Measurements from ENCODE around the gene GAN. TPM values are rescaled to one million over a fixed set of nuclear protein-coding genes. Genes with fewer than 3 reads are reported as not detected.
"Not testable (repeated sequence)": the region's sequence is repeated elsewhere in the genome, so short reads cannot be mapped to it uniquely, and the experiment has no call there.

The GAN gene
- total RNA-seq, 1 donor from 2014 or later, result 6.8 TPM

DNA sequence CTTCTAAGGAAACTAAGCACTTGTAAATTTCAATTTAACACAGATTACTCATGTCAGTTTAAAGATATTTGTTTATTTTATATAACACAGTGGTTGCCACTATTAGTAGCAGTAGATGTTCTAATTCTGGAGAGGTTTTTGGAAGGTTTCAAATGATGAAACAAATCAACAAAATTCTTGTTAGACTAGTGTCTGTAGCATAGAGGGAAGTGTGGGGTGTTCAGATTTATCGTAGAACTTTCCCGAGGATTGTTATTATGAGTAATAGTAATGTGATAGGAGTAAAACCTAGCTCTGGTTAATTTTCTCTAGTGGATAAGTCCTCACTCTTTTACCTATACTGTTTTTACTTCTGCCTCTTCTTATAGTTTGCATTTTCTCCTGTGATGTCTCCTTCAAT, 6.3 kb downstream of the GAN start:
- Histone ChIP-seq H3K36me3 (ENCODE audit: control insufficient read depth in 3 of 3, insufficient read depth in 3 of 3, low read length in 3 of 3) (no peaks in the 10 kb centered on the region), H3K9me3 (ENCODE audit: control insufficient read depth in 3 of 3, low read length in 3 of 3) (no peaks in the 10 kb centered on the region), H3K27ac (ENCODE audit: low read depth, low read length) (no peak overlapping the region), H3K27me3 (ENCODE audit: control insufficient read depth in 3 of 3, insufficient read depth in 3 of 3, low read length in 3 of 3) (no peaks in the 10 kb centered on the region), H3K4me3 (ENCODE audit: low read length in 3 of 3) (no peak overlapping the region), H3K9ac (ENCODE audit: low read depth in 1 of 3, low read length in 3 of 3) (no peak overlapping the region), H3K4me1 (ENCODE audit: control insufficient read depth in 3 of 3, insufficient read depth in 3 of 3, low read length in 3 of 3) (peaks cover 0 to 11% (median 10%) of the 10 kb centered on the region in 3 donors)

DNA sequence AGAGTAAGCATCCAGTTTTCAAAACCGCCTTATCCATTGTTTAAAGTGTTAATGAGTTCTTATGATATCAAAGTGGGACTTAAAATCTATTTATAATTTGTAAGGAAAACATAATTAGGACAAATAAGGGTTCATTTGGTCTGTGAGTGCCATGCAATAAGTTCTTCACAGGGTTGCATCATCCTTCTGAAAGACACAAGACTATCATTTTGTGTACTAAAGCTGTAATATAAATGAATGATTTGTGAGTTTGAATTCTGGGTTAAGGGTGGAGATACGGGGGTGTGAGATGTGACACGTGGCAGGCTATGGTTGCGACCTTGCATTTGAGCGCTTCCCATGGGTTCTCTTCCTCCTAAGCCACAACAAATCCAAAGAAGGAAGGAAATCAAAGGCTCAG, 6.8 kb downstream of the GAN start:
- Histone ChIP-seq H3K27me3 (ENCODE audit: control insufficient read depth in 3 of 3, insufficient read depth in 3 of 3, low read length in 3 of 3) (no peaks in the 10 kb centered on the region), H3K4me1 (ENCODE audit: control insufficient read depth in 3 of 3, insufficient read depth in 3 of 3, low read length in 3 of 3) (peaks cover 0 to 10% (median 8%) of the 10 kb centered on the region in 3 donors), H3K36me3 (ENCODE audit: control insufficient read depth in 3 of 3, insufficient read depth in 3 of 3, low read length in 3 of 3) (no peaks in the 10 kb centered on the region), H3K27ac (ENCODE audit: low read depth, low read length) (no peak overlapping the region), H3K9me3 (ENCODE audit: control insufficient read depth in 3 of 3, low read length in 3 of 3) (no peaks in the 10 kb centered on the region), H3K4me3 (ENCODE audit: low read length in 3 of 3) (no peak overlapping the region), H3K9ac (ENCODE audit: low read depth in 1 of 3, low read length in 3 of 3) (no peak overlapping the region)

DNA sequence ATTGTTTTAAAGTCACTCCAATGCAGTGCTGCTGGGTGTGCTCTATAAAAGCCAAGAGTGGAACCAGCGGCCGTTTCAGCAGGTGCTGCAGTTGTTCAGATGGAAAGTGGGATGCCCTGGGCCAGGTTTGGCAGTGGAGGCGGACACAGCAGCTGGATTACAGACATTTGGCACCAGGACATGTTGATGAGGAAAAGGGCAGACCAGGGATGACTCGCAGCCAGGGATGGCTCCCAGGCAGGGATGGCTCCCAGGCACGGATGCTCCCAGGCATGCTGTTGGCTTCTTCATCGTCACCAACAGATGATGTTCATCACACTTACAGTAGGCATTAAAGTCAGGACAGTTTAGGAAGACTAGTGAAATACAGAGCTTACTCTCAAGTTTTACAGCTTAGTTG, 10.0 kb downstream of the GAN start:
- Histone ChIP-seq H3K4me3 (ENCODE audit: low read length in 3 of 3) (no peak overlapping the region), H3K4me1 (ENCODE audit: control insufficient read depth in 3 of 3, insufficient read depth in 3 of 3, low read length in 3 of 3) (peaks cover 0 to 3% (median 0%) of the 10 kb centered on the region in 3 donors), H3K27me3 (ENCODE audit: control insufficient read depth in 3 of 3, insufficient read depth in 3 of 3, low read length in 3 of 3) (no peaks in the 10 kb centered on the region), H3K27ac (ENCODE audit: low read depth, low read length) (no peak overlapping the region), H3K9me3 (ENCODE audit: control insufficient read depth in 3 of 3, low read length in 3 of 3) (no peaks in the 10 kb centered on the region), H3K36me3 (ENCODE audit: control insufficient read depth in 3 of 3, insufficient read depth in 3 of 3, low read length in 3 of 3) (no peaks in the 10 kb centered on the region), H3K9ac (ENCODE audit: low read depth in 1 of 3, low read length in 3 of 3) (no peak overlapping the region)

DNA sequence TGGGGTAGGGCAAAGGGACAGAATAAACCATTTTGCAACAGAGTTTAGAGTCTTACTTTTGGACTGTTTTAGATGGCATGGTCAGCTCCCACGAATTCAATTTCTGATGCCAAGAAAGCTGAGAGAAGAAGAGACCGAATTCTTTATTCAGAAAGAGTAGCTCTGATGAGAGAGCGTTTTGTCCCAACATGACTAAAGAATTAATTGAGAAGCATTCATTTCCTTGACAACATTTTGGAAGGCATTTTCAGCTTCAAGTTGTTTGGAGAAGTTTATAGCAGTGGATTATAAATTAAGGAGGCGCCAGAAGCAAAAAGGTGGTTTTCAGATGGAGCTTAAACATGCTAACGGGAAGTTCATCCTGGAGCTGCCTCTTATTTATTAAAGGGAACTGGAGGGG, 12.2 kb downstream of the GAN start:
- Histone ChIP-seq H3K27ac (ENCODE audit: low read depth, low read length) (no peak overlapping the region), H3K9me3 (ENCODE audit: control insufficient read depth in 3 of 3, low read length in 3 of 3) (no peaks in the 10 kb centered on the region), H3K4me3 (ENCODE audit: low read length in 3 of 3) (no peak overlapping the region), H3K4me1 (ENCODE audit: control insufficient read depth in 3 of 3, insufficient read depth in 3 of 3, low read length in 3 of 3) (no peaks in the 10 kb centered on the region), H3K9ac (ENCODE audit: low read depth in 1 of 3, low read length in 3 of 3) (no peak overlapping the region), H3K36me3 (ENCODE audit: control insufficient read depth in 3 of 3, insufficient read depth in 3 of 3, low read length in 3 of 3) (no peaks in the 10 kb centered on the region), H3K27me3 (ENCODE audit: control insufficient read depth in 3 of 3, insufficient read depth in 3 of 3, low read length in 3 of 3) (no peaks in the 10 kb centered on the region)

DNA sequence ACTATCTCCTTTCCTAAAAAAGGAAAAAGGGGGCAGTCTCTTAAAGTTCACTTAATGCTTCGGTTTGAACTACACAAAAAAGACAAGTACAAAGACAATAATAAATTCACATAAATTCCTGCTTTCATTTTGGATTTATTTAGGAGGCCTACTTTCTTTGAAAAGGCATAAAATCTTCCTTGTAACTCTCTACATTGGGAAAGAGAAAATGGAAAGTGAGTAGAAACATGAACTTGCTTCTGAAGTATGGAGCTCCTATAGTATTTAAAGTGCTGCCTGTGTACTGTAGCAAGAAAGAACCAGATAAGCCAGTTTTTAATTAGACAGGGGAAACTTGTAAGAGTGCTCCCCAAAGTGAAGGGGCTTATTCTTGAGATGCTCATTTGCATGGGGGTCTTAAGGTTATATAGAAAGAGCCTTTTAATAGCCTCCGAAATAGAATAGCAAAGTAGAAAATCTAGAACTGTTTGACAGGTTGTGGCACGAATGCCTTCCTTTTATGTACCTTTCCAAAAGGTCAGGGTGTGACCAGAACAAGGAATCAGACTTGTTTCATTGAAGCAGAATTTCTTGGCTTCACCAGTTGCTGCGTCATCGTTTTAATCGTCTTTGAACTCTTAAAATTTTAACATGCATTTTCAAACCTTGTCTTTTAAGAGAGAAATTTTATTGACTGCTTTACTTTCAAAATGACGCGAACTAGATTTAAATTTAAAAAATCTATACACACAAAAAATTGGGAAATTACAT, 12.9 kb downstream of the GAN start:
- Histone ChIP-seq H3K27ac (ENCODE audit: low read depth, low read length) (no peak overlapping the region), H3K27me3 (ENCODE audit: control insufficient read depth in 3 of 3, insufficient read depth in 3 of 3, low read length in 3 of 3) (no peaks in the 10 kb centered on the region)

DNA sequence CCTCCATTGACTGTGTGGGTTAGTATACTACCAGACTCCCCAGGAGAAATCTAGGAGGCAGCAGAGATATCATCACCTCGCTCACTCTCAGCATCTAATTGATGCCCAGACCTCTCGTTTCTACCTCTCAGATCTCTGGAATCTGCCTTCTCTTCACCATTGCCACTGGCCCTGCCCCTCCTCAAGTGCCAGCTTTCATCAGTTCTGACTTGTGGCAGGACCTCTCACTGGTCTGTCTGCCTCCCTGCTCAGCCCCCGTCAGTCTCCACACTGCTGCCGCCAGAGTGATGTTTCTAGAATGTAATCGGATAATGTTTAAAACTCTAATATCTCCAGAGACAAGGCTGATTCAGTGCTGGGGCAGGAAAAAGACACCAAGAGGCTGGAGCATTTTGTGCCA, 15.2 kb downstream of the GAN start:
- Histone ChIP-seq H3K27ac (ENCODE audit: low read depth, low read length) (no peak overlapping the region), H3K9ac (ENCODE audit: low read depth in 1 of 3, low read length in 3 of 3) (no peak overlapping the region), H3K4me1 (ENCODE audit: control insufficient read depth in 3 of 3, insufficient read depth in 3 of 3, low read length in 3 of 3) (no peaks in the 10 kb centered on the region), H3K36me3 (ENCODE audit: control insufficient read depth in 3 of 3, insufficient read depth in 3 of 3, low read length in 3 of 3) (peaks cover 0 to 3% (median 0%) of the 10 kb centered on the region in 3 donors), H3K4me3 (ENCODE audit: low read length in 3 of 3) (no peak overlapping the region), H3K9me3 (ENCODE audit: control insufficient read depth in 3 of 3, low read length in 3 of 3) (peaks cover 0 to 2% (median 0%) of the 10 kb centered on the region in 3 donors), H3K27me3 (ENCODE audit: control insufficient read depth in 3 of 3, insufficient read depth in 3 of 3, low read length in 3 of 3) (no peaks in the 10 kb centered on the region)

More for the DNA sequence above, 12.9 kb downstream of the GAN start:
- peaks cover 0 to 3% (median 0%) of the 10 kb centered on the region in 3 donors for H3K36me3 ChIP-seq (ENCODE audit: control insufficient read depth in 3 of 3, insufficient read depth in 3 of 3, low read length in 3 of 3)
- H3K4me1 ChIP-seq (ENCODE audit: control insufficient read depth in 3 of 3, insufficient read depth in 3 of 3, low read length in 3 of 3), result no peaks in the 10 kb centered on the region
- H3K9ac ChIP-seq (ENCODE audit: low read depth in 1 of 3, low read length in 3 of 3), result no peak overlapping the region
- H3K4me3 ChIP-seq (ENCODE audit: low read length in 3 of 3), result no peak overlapping the region
- H3K9me3 ChIP-seq (ENCODE audit: control insufficient read depth in 3 of 3, low read length in 3 of 3), result peaks cover 0 to 2% (median 0%) of the 10 kb centered on the region in 3 donors

DNA sequence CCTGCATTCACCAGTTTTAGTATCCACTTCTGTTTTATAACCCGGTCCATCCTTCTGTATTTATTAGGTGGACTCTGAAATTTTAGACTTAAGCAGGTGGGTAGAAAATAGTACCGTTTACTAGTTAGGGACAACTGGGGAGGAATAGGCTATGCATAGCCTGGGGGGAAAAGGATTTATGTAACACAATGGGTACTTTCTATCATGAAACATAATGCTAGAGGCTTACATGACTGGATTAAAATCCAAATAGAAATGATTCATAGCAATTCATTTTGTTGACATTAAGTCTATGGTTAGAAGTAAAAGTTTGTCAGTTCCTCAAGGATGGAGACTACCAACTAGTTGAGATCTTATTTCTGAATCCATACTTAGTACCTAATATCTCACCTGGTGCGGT, 18.6 kb downstream of the GAN start:
- Histone ChIP-seq H3K27ac (ENCODE audit: low read depth, low read length) (no peak overlapping the region), H3K4me3 (ENCODE audit: low read length in 3 of 3) (no peak overlapping the region), H3K36me3 (ENCODE audit: control insufficient read depth in 3 of 3, insufficient read depth in 3 of 3, low read length in 3 of 3) (peaks cover 0 to 3% (median 0%) of the 10 kb centered on the region in 3 donors), H3K9ac (ENCODE audit: low read depth in 1 of 3, low read length in 3 of 3) (no peak overlapping the region), H3K9me3 (ENCODE audit: control insufficient read depth in 3 of 3, low read length in 3 of 3) (peaks cover 0 to 2% (median 0%) of the 10 kb centered on the region in 3 donors), H3K4me1 (ENCODE audit: control insufficient read depth in 3 of 3, insufficient read depth in 3 of 3, low read length in 3 of 3) (no peaks in the 10 kb centered on the region), H3K27me3 (ENCODE audit: control insufficient read depth in 3 of 3, insufficient read depth in 3 of 3, low read length in 3 of 3) (no peaks in the 10 kb centered on the region)

DNA sequence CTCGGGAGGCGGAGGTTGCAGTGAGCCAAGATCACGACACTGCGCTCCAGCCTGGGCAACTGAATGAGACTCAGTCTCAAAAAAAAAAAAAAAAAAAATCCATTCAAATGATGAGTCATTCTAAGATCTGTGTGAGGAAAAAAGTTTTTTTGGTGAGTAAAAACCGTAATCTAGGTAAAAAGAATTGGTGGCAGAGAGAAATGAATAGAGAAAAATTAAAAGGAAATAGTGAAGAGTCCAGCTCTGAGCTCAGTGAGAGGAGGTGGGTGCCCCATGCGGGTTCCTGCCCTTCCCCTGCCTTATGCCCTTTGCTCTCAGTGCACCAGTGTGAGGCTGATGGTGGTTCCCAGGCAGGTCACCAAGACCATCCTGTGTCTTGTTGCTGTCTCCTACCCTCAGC, 20.9 kb downstream of the GAN start:
- Histone ChIP-seq H3K9me3 (ENCODE audit: control insufficient read depth in 3 of 3, low read length in 3 of 3) (peaks cover 0 to 2% (median 0%) of the 10 kb centered on the region in 3 donors), H3K36me3 (ENCODE audit: control insufficient read depth in 3 of 3, insufficient read depth in 3 of 3, low read length in 3 of 3) (peaks cover 0 to 3% (median 0%) of the 10 kb centered on the region in 3 donors), H3K9ac (ENCODE audit: low read depth in 1 of 3, low read length in 3 of 3) (no peak overlapping the region), H3K4me1 (ENCODE audit: control insufficient read depth in 3 of 3, insufficient read depth in 3 of 3, low read length in 3 of 3) (no peaks in the 10 kb centered on the region), H3K27ac (ENCODE audit: low read depth, low read length) (no peak overlapping the region), H3K27me3 (ENCODE audit: control insufficient read depth in 3 of 3, insufficient read depth in 3 of 3, low read length in 3 of 3) (no peaks in the 10 kb centered on the region), H3K4me3 (ENCODE audit: low read length in 3 of 3) (no peak overlapping the region)

DNA sequence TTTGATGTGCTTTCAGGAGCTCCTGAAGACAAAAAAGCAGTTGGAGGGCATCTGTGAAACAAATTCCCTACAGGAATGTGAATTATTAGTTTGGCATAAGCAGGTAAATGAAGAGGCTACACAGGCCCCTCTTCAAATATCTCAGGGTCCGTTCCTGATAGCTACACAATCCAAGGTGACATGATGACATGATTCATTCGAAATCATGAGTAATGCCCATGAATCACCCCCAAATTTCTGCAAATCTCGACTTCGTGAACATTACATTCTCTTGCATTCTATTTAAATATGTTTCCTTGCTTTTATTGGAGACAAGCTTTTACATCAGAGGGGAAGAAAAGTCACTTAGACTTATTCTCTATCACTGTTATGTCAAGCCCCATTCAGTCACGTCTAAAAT, 22.3 kb downstream of the GAN start:
- H3K27ac ChIP-seq (ENCODE audit: low read depth, low read length), result no peak overlapping the region
- peaks cover 0 to 2% (median 0%) of the 10 kb centered on the region in 3 donors for H3K9me3 ChIP-seq (ENCODE audit: control insufficient read depth in 3 of 3, low read length in 3 of 3)
- no peaks in the 10 kb centered on the region for H3K4me1 ChIP-seq (ENCODE audit: control insufficient read depth in 3 of 3, insufficient read depth in 3 of 3, low read length in 3 of 3)
- H3K9ac ChIP-seq (ENCODE audit: low read depth in 1 of 3, low read length in 3 of 3), result no peak overlapping the region
- no peak overlapping the region for H3K4me3 ChIP-seq (ENCODE audit: low read length in 3 of 3)
- peaks cover 0 to 3% (median 0%) of the 10 kb centered on the region in 3 donors for H3K36me3 ChIP-seq (ENCODE audit: control insufficient read depth in 3 of 3, insufficient read depth in 3 of 3, low read length in 3 of 3)
- H3K27me3 ChIP-seq (ENCODE audit: control insufficient read depth in 3 of 3, insufficient read depth in 3 of 3, low read length in 3 of 3), result no peaks in the 10 kb centered on the region

DNA sequence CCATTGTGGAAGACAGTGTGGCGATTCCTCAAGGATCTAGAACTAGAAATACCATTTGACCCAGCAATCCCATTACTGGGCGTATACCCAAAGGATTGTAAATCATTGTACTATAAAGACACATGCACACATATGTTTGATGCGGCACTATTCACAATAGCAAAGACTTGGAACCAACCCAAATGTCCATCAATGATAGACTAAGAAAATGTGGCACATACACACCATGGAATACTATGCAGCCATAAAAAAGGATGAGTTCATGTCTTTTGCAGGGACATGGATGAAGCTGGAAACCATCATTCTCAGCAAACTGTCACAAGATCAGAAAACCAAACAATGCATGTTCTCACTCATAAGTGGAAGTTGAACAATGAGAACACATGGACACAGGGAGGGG, 30.4 kb downstream of the GAN start:
- not testable (repeated sequence) for H3K9me3 ChIP-seq (ENCODE audit: control insufficient read depth in 3 of 3, low read length in 3 of 3); H3K9ac ChIP-seq (ENCODE audit: low read depth in 1 of 3, low read length in 3 of 3); H3K4me1 ChIP-seq (ENCODE audit: control insufficient read depth in 3 of 3, insufficient read depth in 3 of 3, low read length in 3 of 3); H3K4me3 ChIP-seq (ENCODE audit: low read length in 3 of 3); H3K27ac ChIP-seq (ENCODE audit: low read depth, low read length); H3K36me3 ChIP-seq (ENCODE audit: control insufficient read depth in 3 of 3, insufficient read depth in 3 of 3, low read length in 3 of 3); H3K27me3 ChIP-seq (ENCODE audit: control insufficient read depth in 3 of 3, insufficient read depth in 3 of 3, low read length in 3 of 3)
